H1 (cell line): Measurements from ENCODE around the gene CEP350. TPM values are rescaled to one million over a fixed set of nuclear protein-coding genes. Genes with fewer than 3 reads are reported as not detected.

Source experiments
- CTCF ChIA-PET: fragments of 300-600 bp; sonication (Branson Sonifier 250); formaldehyde crosslinking; loops from one replicate; lab custom pipeline; 2021; ENCODE audit not compliant: partially characterized antibody; lab: Charles Lee
- POLR2A ChIA-PET: fragments of 300-600 bp; sonication (Branson Sonifier 250); formaldehyde crosslinking; loops from one replicate; lab custom pipeline; 2021; ENCODE audit warnings: inconsistent platforms; ENCODE audit not compliant: partially characterized antibody; lab: Charles Lee
- DNase-seq, 2 experiments: peaks; one replicate each; pipeline versions ENCODE4 v3.0.0 to v3.0.0-alpha.2; 2010 to 2022; ENCODE audit warnings: low spot score in 2 of 2, low read depth in 1 of 2, mixed read lengths in 1 of 2
- FAIRE-seq: peaks from 2 replicates; lab custom pipeline; 2011; peaks lifted over from hg19 to GRCh38; lab: Jason Lieb, UNC
- H2AFZ ChIP-seq: 2 replicates; pipeline ENCODE4 v1.8.1; 2012; ENCODE audit warnings: low read length, inconsistent platforms
- H2AK5ac ChIP-seq: 2 replicates; pipeline ENCODE4 v1.6.1; 2013; ENCODE audit warnings: low read depth, low read length
- H2BK120ac ChIP-seq: replicated peaks from 2 replicates; pipeline ENCODE3; 2013; ENCODE audit warnings: low read depth, low read length, inconsistent platforms
- H2BK12ac ChIP-seq: 2 replicates; pipeline ENCODE4 v1.6.1; 2013; ENCODE audit warnings: low read depth, low read length
- H2BK15ac ChIP-seq: 2 replicates; pipeline ENCODE4 v1.6.1; 2013; ENCODE audit warnings: low read length
- H2BK20ac ChIP-seq: 2 replicates; pipeline ENCODE4 v1.6.1; 2013; ENCODE audit warnings: low read length
- H2BK5ac ChIP-seq: 2 replicates; pipeline ENCODE4 v1.6.1; 2013; ENCODE audit warnings: low read depth, low read length
- H3K14ac ChIP-seq: 2 replicates; pipeline ENCODE4 v1.6.1; 2013; ENCODE audit warnings: inconsistent platforms; ENCODE audit not compliant: insufficient read length
- H3K18ac ChIP-seq: 2 replicates; pipeline ENCODE4 v1.6.1; 2013; ENCODE audit warnings: low read length; ENCODE audit errors: extremely low read depth
- H3K23ac ChIP-seq: 2 replicates; pipeline ENCODE4 v1.6.1; 2013; ENCODE audit warnings: inconsistent platforms; ENCODE audit not compliant: insufficient read length
- H3K23me2 ChIP-seq: 2 replicates; pipeline ENCODE4 v1.6.1; 2013; ENCODE audit warnings: low read depth, low read length
- H3K27ac ChIP-seq: 2 replicates; pipeline ENCODE4 v1.6.1; 2011; ENCODE audit warnings: low read depth, low read length, inconsistent platforms
- H3K27me3 ChIP-seq, 4 experiments: replicated peaks in 1 of 4; 1 replicate in 1 of 4; 2 replicates in 3 of 4; pipeline versions ENCODE4 v1.6.1 to v1.8.1; 2011 to 2013; ENCODE audit warnings: low read length in 3 of 4, mild to moderate bottlenecking in 3 of 4, inconsistent platforms in 2 of 4, mixed read lengths in 2 of 4, moderate library complexity in 1 of 4; ENCODE audit not compliant: control insufficient read depth in 3 of 4, insufficient read depth in 3 of 4; ENCODE audit errors: extremely low read depth in 1 of 4
- H3K36me3 ChIP-seq, 4 experiments: 2 replicates each; pipeline versions ENCODE4 v1.6.1 to v1.8.1; 2011 to 2013; ENCODE audit warnings: mild to moderate bottlenecking in 4 of 4, low read length in 3 of 4, moderate library complexity in 2 of 4, control low read depth in 1 of 4, inconsistent platforms in 1 of 4; ENCODE audit not compliant: insufficient read depth in 4 of 4, control insufficient read depth in 2 of 4
- H3K4ac ChIP-seq: replicated peaks from 2 replicates; pipeline ENCODE3; 2013; ENCODE audit warnings: low read length, low read depth, mixed read lengths, inconsistent platforms; ENCODE audit not compliant: insufficient read length
- H3K4me1 ChIP-seq, 4 experiments: replicated peaks in 1 of 4; 1 replicate in 1 of 4; 2 replicates in 3 of 4; pipeline versions ENCODE4 v1.6.1 to v1.8.1; 2011 to 2013; ENCODE audit warnings: low read length in 3 of 4, inconsistent platforms in 2 of 4, mixed read lengths in 1 of 4; ENCODE audit not compliant: insufficient read depth in 4 of 4, control insufficient read depth in 3 of 4
- H3K4me2 ChIP-seq, 2 experiments: 2 replicates each; pipeline versions ENCODE4 v1.6.1 to v1.8.1; 2011 to 2013; ENCODE audit warnings: low read depth in 2 of 2, low read length in 2 of 2, control low read depth in 1 of 2, inconsistent platforms in 1 of 2, mild to moderate bottlenecking in 1 of 2; ENCODE audit not compliant: insufficient read depth in 1 of 2
- H3K4me3 ChIP-seq, 4 experiments: fragments of 200-600, 300-600 bp in 1 of 4; sonication (generic), shearing (Covaris generic), sonication (Bioruptor Twin) in 1 of 4; 2 replicates each; pipeline versions ENCODE4 v1.5.1 to v1.8.1; 2011 to 2016; ENCODE audit warnings: low read length in 4 of 4, low read depth in 3 of 4, control low read depth in 2 of 4, inconsistent platforms in 2 of 4, mild to moderate bottlenecking in 2 of 4, mixed read lengths in 1 of 4, moderate library complexity in 1 of 4; ENCODE audit not compliant: insufficient read depth in 2 of 4; ENCODE audit errors: extremely low read depth in 1 of 4
- H3K56ac ChIP-seq: replicated peaks from 2 replicates; pipeline ENCODE3; 2013; ENCODE audit warnings: low read depth, mild to moderate bottlenecking, mixed read lengths, low read length, inconsistent platforms; ENCODE audit not compliant: insufficient read length
- H3K79me1 ChIP-seq: 2 replicates; pipeline ENCODE4 v1.6.1; 2013; ENCODE audit warnings: low read depth, low read length, control low read depth
- H3K79me2 ChIP-seq, 2 experiments: 2 replicates each; pipeline versions ENCODE4 v1.6.1 to v1.8.1; 2012 to 2013; ENCODE audit warnings: low read length in 2 of 2, mild to moderate bottlenecking in 2 of 2, inconsistent platforms in 1 of 2; ENCODE audit not compliant: insufficient read depth in 2 of 2, control insufficient read depth in 1 of 2
- H3K9ac ChIP-seq, 4 experiments: replicated peaks in 1 of 4; 1 replicate in 1 of 4; 2 replicates in 3 of 4; pipeline versions ENCODE4 v1.6.1 to v1.8.1; 2011 to 2013; ENCODE audit warnings: low read depth in 3 of 4, low read length in 3 of 4, control low read depth in 2 of 4, mild to moderate bottlenecking in 2 of 4, moderate library complexity in 2 of 4, inconsistent platforms in 1 of 4; ENCODE audit errors: extremely low read depth in 1 of 4
- H3K9me3 ChIP-seq, 2 experiments: 2 replicates each; pipeline versions ENCODE4 v1.6.1 to v1.8.1; 2012 to 2013; ENCODE audit warnings: mild to moderate bottlenecking in 2 of 2, moderate library complexity in 2 of 2, control low read depth in 1 of 2, inconsistent platforms in 1 of 2, low read depth in 1 of 2, low read length in 1 of 2, mixed read lengths in 1 of 2; ENCODE audit not compliant: insufficient read depth in 2 of 2
- H4K20me1 ChIP-seq, 2 experiments: replicated peaks in 1 of 2; 2 replicates each; pipeline versions ENCODE3 to v1.8.1; 2011 to 2013; ENCODE audit warnings: inconsistent platforms in 2 of 2, low read length in 2 of 2, mild to moderate bottlenecking in 1 of 2; ENCODE audit not compliant: insufficient read depth in 2 of 2, control insufficient read depth in 1 of 2
- H4K5ac ChIP-seq: 2 replicates; pipeline ENCODE4 v1.6.1; 2013; ENCODE audit warnings: low read length, low read depth, mixed read lengths, inconsistent platforms; ENCODE audit not compliant: insufficient read length
- H4K8ac ChIP-seq: 2 replicates; pipeline ENCODE4 v1.8.0; 2013; ENCODE audit warnings: mild to moderate bottlenecking, moderate library complexity, low read length, inconsistent platforms; ENCODE audit not compliant: insufficient read depth; ENCODE audit errors: extremely low read depth
- H4K91ac ChIP-seq: replicated peaks from 2 replicates; pipeline ENCODE3; 2013; ENCODE audit warnings: low read length, mixed read lengths, inconsistent platforms; ENCODE audit not compliant: insufficient read length
- GABPA ChIP-seq: IDR thresholded peaks from 2 replicates; pipeline ENCODE4 v1.6.1; 2011; ENCODE audit warnings: mild to moderate bottlenecking, low read length, moderate library complexity, borderline replicate concordance; ENCODE audit not compliant: insufficient read depth
- HDAC2 ChIP-seq, 2 experiments: fragments of 300-600 bp in 1 of 2; sonication (generic) in 1 of 2; IDR thresholded peaks; 2 replicates each; pipeline ENCODE4 v1.6.1; 2011 to 2012; ENCODE audit warnings: low read depth in 2 of 2, low read length in 2 of 2, mild to moderate bottlenecking in 2 of 2, moderate library complexity in 2 of 2, borderline replicate concordance in 1 of 2, inconsistent platforms in 1 of 2
- KDM1A ChIP-seq: fragments of 200-600, 300-600 bp; sonication (generic); IDR thresholded peaks from 2 replicates; pipeline ENCODE4 v1.7.1; 2016; ENCODE audit warnings: mild to moderate bottlenecking, low read length, borderline replicate concordance
- NRF1 ChIP-seq: IDR thresholded peaks from 2 replicates; pipeline ENCODE4 v1.6.1; 2011; ENCODE audit warnings: mild to moderate bottlenecking, low read depth, low read length, improper control_type of control experiment
- POU5F1 ChIP-seq: IDR thresholded peaks from 2 replicates; pipeline ENCODE4 v1.6.1; 2011; ENCODE audit warnings: low read depth, mild to moderate bottlenecking, low read length, moderate library complexity
- TAF7 ChIP-seq: optimal IDR thresholded peaks from 2 replicates; pipeline ENCODE3; 2011; ENCODE audit warnings: low read depth, mild to moderate bottlenecking, inconsistent platforms, low read length, moderate library complexity, borderline replicate concordance
- TEAD4 ChIP-seq: IDR thresholded peaks from 2 replicates; pipeline ENCODE4 v1.6.1; 2012; ENCODE audit warnings: low read depth, low read length, inconsistent platforms, mixed read lengths
- WGBS, 2 experiments: shearing (Covaris generic) in 1 of 2; methylation state at CpG; one replicate each; pipeline versions ENCODE4 v1.1.6 to v1.1.7; 2013 to 2015; ENCODE audit warnings: low lambda C conversion rate in 2 of 2, mixed read lengths in 2 of 2, inconsistent platforms in 1 of 2, low coverage in 1 of 2, missing lambda C conversion rate in 1 of 2; ENCODE audit not compliant: insufficient replicate concordance in 2 of 2, insufficient coverage in 1 of 2, insufficient read length in 1 of 2; ENCODE audit errors: extremely low coverage in 1 of 2, missing lambda C conversion rate in 1 of 2; 5-methylcytosine and 5-hydroxymethylcytosine counted together
- polyA plus RNA-seq, 7 experiments: library from polyadenylated mRNA; depleted of rRNA in 3 of 7; stranded (reverse) in 5 of 7; unstranded in 2 of 7; fragments of >200 nt in 5 of 7; fragments of 200-250 nt in 2 of 7; gene quantifications; 1 replicate in 5 of 7; 2 replicates in 1 of 7; 4 replicates in 1 of 7; pipeline versions ENCODE4 v1.2.1 to v1.2.3, GENCODE V29; 2011 to 2013; ENCODE audit warnings: missing spikeins in 2 of 7, mixed read lengths in 2 of 7
- total RNA-seq: library from RNA; stranded (reverse); fragmentation: NEBNext Ultra II Directional; extraction: Animal tissue kit (Norgen Biotek cat#: 25700); gene quantifications from 2 replicates; pipeline ENCODE4 v1.2.1, GENCODE V29; 2021
- TF ChIP-seq, protein P1 (sequence below), 3 experiments: IDR thresholded peaks; 1 replicate in 2 of 3; 2 replicates in 1 of 3; pipeline versions ENCODE4 v1.5.1 to v1.6.1; 2011; ENCODE audit warnings: low read length in 3 of 3, mild to moderate bottlenecking in 3 of 3, inconsistent platforms in 2 of 3, low read depth in 1 of 3, moderate library complexity in 1 of 3; ENCODE audit not compliant: insufficient read depth in 1 of 3; ENCODE audit errors: control extremely low read depth in 1 of 3

Gene CEP350
- total and polyA plus RNA-seq, 2 of the 8 experiments (the other 6 are each of a cell fraction or from before 2014, with no cell fraction given): 5.6 to 39.4 TPM

GRCh38 chr1:180137776-180138175 lies 183.2 kb downstream of the CEP350 start:
- Histone ChIP-seq H3K56ac (no peak overlapping the region), H3K4me3 (no peak overlapping the region), H2BK5ac (no peak overlapping the region), H2BK15ac (no peak overlapping the region), H3K27ac (no peak overlapping the region), H3K79me2 (no peaks in the 10 kb centered on the region), H2BK120ac (no peak overlapping the region), H3K4me1 (no peaks in the 10 kb centered on the region), H3K9me3 (no peaks in the 10 kb centered on the region), H3K36me3 (no peaks in the 10 kb centered on the region), H3K14ac (no peak overlapping the region), H3K4ac (no peak overlapping the region), H3K18ac (no peak overlapping the region), H4K8ac (no peak overlapping the region), H2AFZ (no peak overlapping the region), H2AK5ac (no peak overlapping the region), H2BK20ac (no peak overlapping the region), H3K27me3 (no peaks in the 10 kb centered on the region), H2BK12ac (no peak overlapping the region), H4K5ac (no peak overlapping the region), H4K20me1 (no peaks in the 10 kb centered on the region), H4K91ac (no peak overlapping the region), H3K79me1 (no peaks in the 10 kb centered on the region), H3K23me2 (no peaks in the 10 kb centered on the region), H3K9ac (no peak overlapping the region), H3K4me2 (no peak overlapping the region), H3K23ac (no peak overlapping the region)
- FAIRE-seq (no peak), DNase-seq (no peak)
- WGBS, 2 experiments: 82% methylated on average over 2 of the region's 2 CpGs; no CpG with 5 or more reads in 1 of the 2 experiments
- ChIA-PET CTCF (interaction anchor here (1.0 kb wide), 1 partner anchor 41 kb away, joined by 4 read pairs; no protein-coding TSS in a partner anchor), POLR2A (no interaction called here)
- TF ChIP-seq TEAD4 (no peak), NRF1 (no peak), HDAC2 (IDR thresholded peaks at IDR 0.05; ENCODE audit: borderline replicate concordance in 1 of 2, low read depth in 2 of 2, low read length in 2 of 2) (no peak), GABPA (no peak), TAF7 (no peak), POU5F1 (no peak), KDM1A (no peak)
- TF ChIP-seq, protein P1, sequence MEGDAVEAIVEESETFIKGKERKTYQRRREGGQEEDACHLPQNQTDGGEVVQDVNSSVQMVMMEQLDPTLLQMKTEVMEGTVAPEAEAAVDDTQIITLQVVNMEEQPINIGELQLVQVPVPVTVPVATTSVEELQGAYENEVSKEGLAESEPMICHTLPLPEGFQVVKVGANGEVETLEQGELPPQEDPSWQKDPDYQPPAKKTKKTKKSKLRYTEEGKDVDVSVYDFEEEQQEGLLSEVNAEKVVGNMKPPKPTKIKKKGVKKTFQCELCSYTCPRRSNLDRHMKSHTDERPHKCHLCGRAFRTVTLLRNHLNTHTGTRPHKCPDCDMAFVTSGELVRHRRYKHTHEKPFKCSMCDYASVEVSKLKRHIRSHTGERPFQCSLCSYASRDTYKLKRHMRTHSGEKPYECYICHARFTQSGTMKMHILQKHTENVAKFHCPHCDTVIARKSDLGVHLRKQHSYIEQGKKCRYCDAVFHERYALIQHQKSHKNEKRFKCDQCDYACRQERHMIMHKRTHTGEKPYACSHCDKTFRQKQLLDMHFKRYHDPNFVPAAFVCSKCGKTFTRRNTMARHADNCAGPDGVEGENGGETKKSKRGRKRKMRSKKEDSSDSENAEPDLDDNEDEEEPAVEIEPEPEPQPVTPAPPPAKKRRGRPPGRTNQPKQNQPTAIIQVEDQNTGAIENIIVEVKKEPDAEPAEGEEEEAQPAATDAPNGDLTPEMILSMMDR (IDR thresholded peaks at IDR 0.05; ENCODE audit: control extremely low read depth in 1 of 3, insufficient read depth in 1 of 3, low read depth in 1 of 3, low read length in 3 of 3): no peak
